Colonic mucosa (tissue), 4 donors: Measurements from ENCODE around the gene SLC3A2. TPM values are rescaled to one million over a fixed set of nuclear protein-coding genes. Genes with fewer than 3 reads are reported as not detected.
"Not testable (repeated sequence)": the region's sequence is repeated elsewhere in the genome, so short reads cannot be mapped to it uniquely, and the experiment has no call there.

Source experiments
- DNase-seq: peaks from one replicate; pipeline ENCODE4 v3.0.0-alpha.2; 2020
- H3K27ac ChIP-seq: fragments of 200-600 bp; one replicate; pipeline ENCODE4 v1.8.0; 2021
- H3K27me3 ChIP-seq: fragments of 200-600 bp; one replicate; pipeline ENCODE4 v1.8.0; 2021
- H3K36me3 ChIP-seq: fragments of 200-600 bp; one replicate; pipeline ENCODE4 v1.8.0; 2021
- H3K4me1 ChIP-seq: fragments of 200-600 bp; one replicate; pipeline ENCODE4 v1.8.0; 2021; ENCODE audit warnings: mild to moderate bottlenecking
- H3K4me3 ChIP-seq: fragments of 200-600 bp; one replicate; pipeline ENCODE4 v1.8.0; 2021
- H3K9ac ChIP-seq, 2 donors: one replicate each; pipeline ENCODE4 v1.7.0; 2013; ENCODE audit warnings: control low read depth in 2 of 2, low read depth in 2 of 2, low read length in 2 of 2
- H3K9me3 ChIP-seq: fragments of 200-600 bp; one replicate; pipeline ENCODE4 v1.8.0; 2021
- intact Hi-C: fragments of 100-400 bp; cut with DNase I; formaldehyde crosslinking; loops from one replicate; pipeline ENCODE4 v1.14.1; 2022
- total RNA-seq, 2 donors: library from RNA; stranded (reverse); fragmentation: NEBNext Ultra II Directional in 1 of 2; extraction: Animal tissue kit (Norgen Biotek cat#: 25700) in 1 of 2; gene quantifications; one replicate each; pipeline ENCODE4 v1.2.1, GENCODE V29; 2021
- TF ChIP-seq, protein P1 (sequence below): fragments of 200-600 bp; IDR thresholded peaks from one replicate; pipeline ENCODE4 v1.8.0; 2022; ENCODE audit warnings: antibody characterized with exemption, mild to moderate bottlenecking
- donor health status: healthy.
- donor health status: DM: no; HTN: no; CAD: no.
- donor health status: DM: no; HTN: no; CAD: no.

Gene SLC3A2
- total RNA-seq, 2 donors from 2014 or later, result 70.4 to 116 TPM

DNA sequence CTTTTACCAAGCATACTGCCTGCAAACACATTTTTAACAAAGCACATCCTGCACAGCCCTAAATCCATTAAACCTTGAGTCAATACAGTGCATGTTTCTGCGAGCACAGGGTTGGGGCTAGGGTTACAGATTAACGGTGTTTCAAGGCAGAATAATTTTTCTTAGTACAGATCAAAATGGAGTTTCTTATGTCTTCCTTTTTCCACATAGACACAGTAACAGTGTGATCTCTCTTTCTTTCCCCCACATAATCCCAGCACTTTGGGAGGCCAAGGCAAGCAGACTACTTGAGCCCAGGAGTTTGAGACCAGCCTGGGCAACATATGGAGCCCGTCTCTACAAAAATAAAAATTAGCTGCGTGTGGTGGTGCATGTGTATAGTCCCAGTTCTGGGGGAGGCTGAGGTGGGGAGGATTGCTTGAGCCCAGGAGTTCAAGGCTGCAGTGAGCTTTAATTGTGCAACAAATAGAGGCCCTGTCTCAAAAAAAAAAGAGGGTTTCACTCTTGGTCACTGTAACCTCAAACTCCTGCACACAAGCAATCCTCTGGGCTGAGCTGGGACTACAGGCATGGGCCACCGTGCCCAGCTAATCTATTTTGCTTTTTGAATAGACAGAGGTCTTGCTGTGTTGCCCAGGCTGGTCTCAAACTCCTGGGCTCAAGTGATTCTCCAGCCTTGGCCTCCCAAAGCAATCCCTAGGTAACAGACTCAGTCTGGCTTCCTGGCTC is 19.7 kb upstream of the SLC3A2 start:
- intact Hi-C loops, result loop anchor here (5.0 kb wide), 1 partner anchor 74 kb away; the partner anchor contains the start of gene TMEM179B
- H3K9ac ChIP-seq, result no peak overlapping the region
- no peaks in the 10 kb centered on the region for H3K36me3 ChIP-seq
- no peaks in the 10 kb centered on the region for H3K27me3 ChIP-seq
- no peak overlapping the region for H3K4me3 ChIP-seq
- H3K4me1 ChIP-seq, result no peaks in the 10 kb centered on the region
- TF ChIP-seq, protein P1, sequence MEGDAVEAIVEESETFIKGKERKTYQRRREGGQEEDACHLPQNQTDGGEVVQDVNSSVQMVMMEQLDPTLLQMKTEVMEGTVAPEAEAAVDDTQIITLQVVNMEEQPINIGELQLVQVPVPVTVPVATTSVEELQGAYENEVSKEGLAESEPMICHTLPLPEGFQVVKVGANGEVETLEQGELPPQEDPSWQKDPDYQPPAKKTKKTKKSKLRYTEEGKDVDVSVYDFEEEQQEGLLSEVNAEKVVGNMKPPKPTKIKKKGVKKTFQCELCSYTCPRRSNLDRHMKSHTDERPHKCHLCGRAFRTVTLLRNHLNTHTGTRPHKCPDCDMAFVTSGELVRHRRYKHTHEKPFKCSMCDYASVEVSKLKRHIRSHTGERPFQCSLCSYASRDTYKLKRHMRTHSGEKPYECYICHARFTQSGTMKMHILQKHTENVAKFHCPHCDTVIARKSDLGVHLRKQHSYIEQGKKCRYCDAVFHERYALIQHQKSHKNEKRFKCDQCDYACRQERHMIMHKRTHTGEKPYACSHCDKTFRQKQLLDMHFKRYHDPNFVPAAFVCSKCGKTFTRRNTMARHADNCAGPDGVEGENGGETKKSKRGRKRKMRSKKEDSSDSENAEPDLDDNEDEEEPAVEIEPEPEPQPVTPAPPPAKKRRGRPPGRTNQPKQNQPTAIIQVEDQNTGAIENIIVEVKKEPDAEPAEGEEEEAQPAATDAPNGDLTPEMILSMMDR, result no peak
- H3K27ac ChIP-seq, result no peak overlapping the region
- DNase-seq, result no peak
- no peaks in the 10 kb centered on the region for H3K9me3 ChIP-seq

DNA sequence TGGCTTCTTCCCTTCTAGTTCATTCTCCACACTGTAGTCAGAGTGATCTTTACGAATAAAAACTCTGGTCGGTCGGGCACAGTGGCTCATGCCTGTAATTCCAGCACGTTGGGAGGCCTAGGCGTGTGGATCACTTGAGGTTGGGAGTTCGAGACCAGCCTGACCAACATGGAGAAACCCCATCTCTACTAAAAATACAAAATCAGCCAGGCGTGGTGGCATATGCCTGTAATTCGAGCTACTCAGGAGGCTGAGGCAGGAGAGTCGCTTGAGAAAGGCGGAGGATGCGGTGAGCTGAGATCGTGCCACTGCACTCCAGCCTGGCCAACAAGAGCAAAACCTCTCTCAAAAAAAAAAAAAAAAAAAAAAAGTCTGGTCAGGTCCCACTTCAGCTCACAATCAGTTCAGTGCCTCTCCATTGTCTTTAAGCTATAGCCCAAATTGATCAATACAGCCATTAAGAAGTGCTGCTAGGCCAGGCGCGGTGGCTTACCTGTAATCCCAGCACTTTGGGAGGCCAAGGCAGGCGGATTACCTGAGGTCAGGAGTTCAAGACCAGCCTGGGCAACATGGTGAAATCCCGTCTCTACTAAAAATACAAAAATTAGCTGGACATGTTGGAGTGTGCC is 19.0 kb upstream of the SLC3A2 start:
- H3K4me3 ChIP-seq, H3K4me1 ChIP-seq, H3K36me3 ChIP-seq, H3K9me3 ChIP-seq, H3K27me3 ChIP-seq, DNase-seq, H3K9ac ChIP-seq, H3K27ac ChIP-seq: not testable (repeated sequence)
- intact Hi-C loops, result loop anchor here (5.0 kb wide), 1 partner anchor 74 kb away; the partner anchor contains the start of gene TMEM179B

DNA sequence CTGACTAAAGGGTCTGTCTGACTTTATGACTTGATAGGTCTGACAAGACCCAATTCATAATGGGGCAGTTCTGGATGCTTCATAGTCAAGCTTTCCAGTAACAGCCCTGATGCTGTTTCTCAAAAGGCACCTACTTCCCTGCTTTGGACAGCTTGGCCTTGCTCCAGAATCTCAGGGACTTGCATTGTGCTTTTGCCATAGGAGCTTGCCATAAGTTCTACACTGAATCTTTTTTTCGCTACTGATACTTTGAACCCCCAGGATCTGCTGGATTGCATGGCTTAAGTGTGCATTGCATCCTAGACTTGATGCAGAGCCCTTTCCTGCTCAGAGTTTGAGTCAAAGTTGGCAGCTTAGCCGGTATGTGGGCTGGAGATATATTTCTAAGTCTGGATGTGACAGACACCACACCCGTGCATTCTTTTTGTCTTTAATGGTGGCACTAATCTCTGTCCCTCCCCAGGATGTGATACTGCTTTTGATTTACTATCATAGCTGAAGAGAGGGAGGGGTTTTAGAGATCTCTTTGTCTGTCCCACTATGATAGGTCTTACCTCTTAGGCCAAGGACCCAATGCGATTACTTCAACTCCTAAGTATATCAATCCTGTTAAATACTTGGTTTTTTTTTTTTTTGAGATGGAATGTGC is 16.9 kb upstream of the SLC3A2 start:
- intact Hi-C loops, result loop anchor here (5.0 kb wide), 1 partner anchor 77 kb away; the partner anchor contains the start of gene TMEM179B
- TF ChIP-seq, protein P1, result no peak
- Histone ChIP-seq H3K27ac (no peak overlapping the region), H3K9me3 (no peaks in the 10 kb centered on the region), H3K4me3 (no peak overlapping the region), H3K9ac (no peak overlapping the region), H3K27me3 (no peaks in the 10 kb centered on the region), H3K36me3 (no peaks in the 10 kb centered on the region), H3K4me1 (no peaks in the 10 kb centered on the region)
- no peak for DNase-seq

DNA sequence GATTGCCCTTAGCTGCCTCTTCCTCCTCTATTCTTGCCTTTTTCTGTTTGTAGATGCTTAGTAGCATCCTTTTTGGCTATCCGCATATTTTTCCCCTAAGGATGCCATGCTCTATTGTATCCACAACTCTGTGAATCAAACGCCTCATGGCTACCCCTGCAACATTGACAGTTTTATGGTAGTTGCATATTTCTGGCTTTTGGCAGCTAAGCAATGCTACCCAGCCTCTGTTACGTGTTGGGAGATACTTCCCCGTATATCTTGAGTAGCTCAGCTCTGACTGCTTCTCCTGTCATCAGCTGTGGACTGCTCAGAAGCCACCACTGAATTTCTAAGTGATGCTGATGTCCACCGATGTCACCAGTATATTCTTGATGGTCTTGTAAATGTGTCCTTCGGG is 15.1 kb upstream of the SLC3A2 start:
- TF ChIP-seq, protein P1, result no peak

DNA sequence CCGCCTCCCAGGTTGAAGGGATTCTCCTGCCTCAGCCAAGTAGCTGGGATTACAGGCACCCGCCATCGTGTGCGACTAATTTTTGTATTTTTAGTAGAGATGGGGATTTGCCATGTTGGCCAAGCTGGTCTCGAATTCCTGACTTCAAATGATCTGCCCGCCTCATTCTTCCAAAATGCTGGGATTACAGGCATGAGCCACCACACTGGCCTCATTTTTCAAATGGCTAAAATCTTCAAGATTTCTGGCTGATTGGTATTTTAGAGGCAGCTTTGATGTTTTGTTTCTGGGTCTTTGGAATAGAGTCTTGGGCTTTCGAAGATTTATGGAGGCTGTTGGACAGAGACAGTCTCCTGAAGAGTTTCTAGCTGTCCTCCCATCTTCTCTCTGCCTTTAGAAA is 5.8 kb upstream of the SLC3A2 start:
- peaks cover 3% of the 10 kb centered on the region for H3K4me1 ChIP-seq
- H3K9me3 ChIP-seq, result no peaks in the 10 kb centered on the region
- no peak overlapping the region for H3K9ac ChIP-seq
- intact Hi-C loops, result no loop called here
- H3K27me3 ChIP-seq, result no peaks in the 10 kb centered on the region
- no peak overlapping the region for H3K27ac ChIP-seq
- H3K4me3 ChIP-seq, result no peak overlapping the region
- no peak for DNase-seq
- H3K36me3 ChIP-seq, result no peaks in the 10 kb centered on the region
- TF ChIP-seq, protein P1, result no peak

More for the DNA sequence above, 15.1 kb upstream of the SLC3A2 start:
- intact Hi-C loops, result no loop called here
- no peaks in the 10 kb centered on the region for H3K36me3 ChIP-seq
- H3K9me3 ChIP-seq, result no peaks in the 10 kb centered on the region
- H3K4me3 ChIP-seq, result no peak overlapping the region
- H3K4me1 ChIP-seq, result no peaks in the 10 kb centered on the region
- no peak for DNase-seq
- H3K27ac ChIP-seq, result no peak overlapping the region
- H3K27me3 ChIP-seq, result no peaks in the 10 kb centered on the region
- no peak overlapping the region for H3K9ac ChIP-seq
